ENCODE results near the gene MAST4.

The MAST4 gene

DNA sequence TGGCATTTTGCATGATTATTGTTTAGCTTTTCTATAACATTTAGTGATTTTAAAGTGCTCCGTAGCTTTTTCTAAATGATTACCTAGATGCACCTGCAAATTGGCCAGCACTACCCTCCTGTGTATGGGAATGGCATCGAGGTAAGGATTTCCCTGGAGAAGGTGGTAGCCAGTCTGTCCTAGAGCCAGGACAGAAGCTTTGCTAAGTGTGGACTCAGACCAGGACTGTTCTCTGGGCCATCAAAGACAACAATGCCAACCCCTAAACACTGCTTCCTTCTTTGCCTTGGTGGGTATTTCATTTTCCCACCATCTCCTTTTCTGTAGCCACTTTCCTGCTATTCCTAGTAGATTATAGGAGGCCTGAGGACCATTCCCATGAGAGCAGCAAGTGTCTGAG is 547.4 kb downstream of the MAST4 start:
- DNase-seq (ENCODE audit: extremely low spot score): no peak
- ChIA-PET POLR2A (no interaction called here), CTCF (interaction anchor here (0.7 to 1.5 kb wide), 4 partner anchors 15 to 22 kb away, joined by 3 to 4 read pairs (median 3); no protein-coding TSS in a partner anchor)
- TF ChIP-seq, protein P1, sequence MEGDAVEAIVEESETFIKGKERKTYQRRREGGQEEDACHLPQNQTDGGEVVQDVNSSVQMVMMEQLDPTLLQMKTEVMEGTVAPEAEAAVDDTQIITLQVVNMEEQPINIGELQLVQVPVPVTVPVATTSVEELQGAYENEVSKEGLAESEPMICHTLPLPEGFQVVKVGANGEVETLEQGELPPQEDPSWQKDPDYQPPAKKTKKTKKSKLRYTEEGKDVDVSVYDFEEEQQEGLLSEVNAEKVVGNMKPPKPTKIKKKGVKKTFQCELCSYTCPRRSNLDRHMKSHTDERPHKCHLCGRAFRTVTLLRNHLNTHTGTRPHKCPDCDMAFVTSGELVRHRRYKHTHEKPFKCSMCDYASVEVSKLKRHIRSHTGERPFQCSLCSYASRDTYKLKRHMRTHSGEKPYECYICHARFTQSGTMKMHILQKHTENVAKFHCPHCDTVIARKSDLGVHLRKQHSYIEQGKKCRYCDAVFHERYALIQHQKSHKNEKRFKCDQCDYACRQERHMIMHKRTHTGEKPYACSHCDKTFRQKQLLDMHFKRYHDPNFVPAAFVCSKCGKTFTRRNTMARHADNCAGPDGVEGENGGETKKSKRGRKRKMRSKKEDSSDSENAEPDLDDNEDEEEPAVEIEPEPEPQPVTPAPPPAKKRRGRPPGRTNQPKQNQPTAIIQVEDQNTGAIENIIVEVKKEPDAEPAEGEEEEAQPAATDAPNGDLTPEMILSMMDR (IDR thresholded peaks at IDR 0.05; ENCODE audit: control extremely low read depth, extremely low read depth, low read depth, missing control alignments): no peak

DNA sequence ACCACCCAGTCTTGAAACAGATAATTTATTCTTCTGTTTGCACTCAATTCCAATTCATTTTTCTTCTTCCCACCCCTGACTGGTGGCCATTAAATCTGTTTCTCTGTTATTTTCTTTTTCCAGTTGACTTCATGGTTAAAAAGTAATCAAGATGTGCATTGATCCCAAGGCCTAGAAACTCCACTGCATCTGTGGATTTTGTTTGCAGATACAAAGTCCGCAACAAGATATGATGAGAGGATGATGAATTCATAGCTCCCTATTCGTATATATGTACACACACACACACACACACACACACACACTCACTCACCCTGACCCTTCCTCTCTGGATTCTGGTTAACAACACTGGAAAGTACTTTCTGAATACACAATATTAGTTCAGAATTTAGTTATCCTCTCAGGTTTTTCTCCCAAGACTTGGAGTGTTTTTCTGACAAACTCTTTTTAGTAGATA is 548.0 kb downstream of the MAST4 start:
- TF ChIP-seq, protein P1 (IDR thresholded peaks at IDR 0.05; ENCODE audit: control extremely low read depth, extremely low read depth, low read depth, missing control alignments): no peak
- POLR2A ChIA-PET: no interaction called here
- CTCF ChIA-PET: interaction anchor here (0.9 to 1.5 kb wide), 4 partner anchors 13 to 22 kb away, joined by 3 to 7 read pairs (median 4); no protein-coding TSS in a partner anchor
- DNase-seq (ENCODE audit: extremely low spot score): no peak

DNA sequence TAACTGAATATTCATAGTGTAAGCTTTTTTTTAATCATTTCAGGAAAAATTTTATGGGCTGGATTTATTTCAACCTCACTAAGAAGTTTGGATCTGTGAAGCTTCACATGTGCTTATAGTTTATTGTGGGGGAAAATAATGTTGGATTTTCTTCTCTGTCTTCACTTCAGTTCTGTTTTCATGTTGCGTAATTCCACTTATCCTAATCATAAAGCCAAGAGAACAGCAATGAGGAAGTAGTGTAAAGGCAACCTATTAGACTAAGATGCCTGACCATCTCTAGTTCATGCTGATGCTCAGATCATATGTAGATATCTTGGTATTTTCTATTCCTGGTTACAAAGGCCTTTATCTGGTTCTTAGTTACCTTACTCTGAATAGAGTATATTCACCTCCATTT is 550.4 kb downstream of the MAST4 start:
- no peak for DNase-seq (ENCODE audit: extremely low spot score)
- TF ChIP-seq, protein P1 (IDR thresholded peaks at IDR 0.05; ENCODE audit: control extremely low read depth, extremely low read depth, low read depth, missing control alignments): no peak
- ChIA-PET POLR2A (no interaction called here), CTCF (interaction anchor here (0.9 to 1.6 kb wide), 2 partner anchors 10 to 31 kb away, joined by 3 to 7 read pairs; no protein-coding TSS in a partner anchor)

DNA sequence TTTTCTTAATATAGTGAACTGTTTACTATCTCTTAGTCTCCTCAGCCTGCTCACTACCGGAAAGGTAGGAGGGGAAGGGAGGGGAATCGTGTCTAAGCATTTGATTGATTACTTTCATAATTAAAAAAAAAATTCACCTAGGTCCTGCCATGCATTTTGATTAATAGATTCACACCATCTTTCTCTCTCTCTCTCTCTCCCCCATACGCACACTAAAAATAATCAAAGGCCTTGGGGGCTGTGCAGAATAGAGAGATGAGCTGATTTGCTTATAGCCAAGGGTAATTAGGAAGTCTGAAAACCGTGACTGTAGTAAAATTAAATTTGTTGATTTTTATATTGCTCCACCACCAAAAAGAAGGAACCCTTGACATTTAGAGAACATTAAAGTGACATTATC is 550.8 kb downstream of the MAST4 start:
- CTCF ChIA-PET: interaction anchor here (0.9 to 1.7 kb wide), 8 partner anchors 9 to 841 kb away, joined by 3 to 7 read pairs (median 4); no protein-coding TSS in a partner anchor
- DNase-seq (ENCODE audit: extremely low spot score): no peak

DNA sequence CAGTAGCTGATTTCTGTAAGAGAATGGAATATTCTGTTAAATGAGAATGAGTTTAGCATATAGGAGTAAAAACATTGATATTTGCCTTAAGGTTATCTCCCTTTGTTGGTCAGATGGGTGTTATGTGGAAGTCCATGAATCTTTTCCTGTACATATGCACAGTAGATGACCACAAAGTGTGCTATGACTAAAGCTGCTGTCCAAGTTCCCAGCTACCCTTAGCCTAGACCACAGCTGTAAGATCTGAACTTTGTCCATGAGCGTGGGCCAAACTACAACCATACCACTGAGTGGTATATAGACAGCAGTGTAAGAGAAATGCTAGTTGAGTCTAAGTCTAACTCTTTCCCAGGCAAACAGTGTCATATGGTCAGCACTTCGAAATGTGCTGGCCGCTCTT is 551.6 kb downstream of the MAST4 start:
- TF ChIP-seq, protein P1 (IDR thresholded peaks at IDR 0.05; ENCODE audit: control extremely low read depth, extremely low read depth, low read depth, missing control alignments): no peak
- no peak for DNase-seq (ENCODE audit: extremely low spot score)
- ChIA-PET POLR2A (no interaction called here), CTCF (interaction anchor here (0.9 to 1.7 kb wide), 8 partner anchors 11 to 841 kb away, joined by 3 to 5 read pairs (median 3); no protein-coding TSS in a partner anchor)

More for the DNA sequence above, 550.8 kb downstream of the MAST4 start:
- POLR2A ChIA-PET: no interaction called here
- TF ChIP-seq, protein P1 (IDR thresholded peaks at IDR 0.05; ENCODE audit: control extremely low read depth, extremely low read depth, low read depth, missing control alignments): no peak

DNA sequence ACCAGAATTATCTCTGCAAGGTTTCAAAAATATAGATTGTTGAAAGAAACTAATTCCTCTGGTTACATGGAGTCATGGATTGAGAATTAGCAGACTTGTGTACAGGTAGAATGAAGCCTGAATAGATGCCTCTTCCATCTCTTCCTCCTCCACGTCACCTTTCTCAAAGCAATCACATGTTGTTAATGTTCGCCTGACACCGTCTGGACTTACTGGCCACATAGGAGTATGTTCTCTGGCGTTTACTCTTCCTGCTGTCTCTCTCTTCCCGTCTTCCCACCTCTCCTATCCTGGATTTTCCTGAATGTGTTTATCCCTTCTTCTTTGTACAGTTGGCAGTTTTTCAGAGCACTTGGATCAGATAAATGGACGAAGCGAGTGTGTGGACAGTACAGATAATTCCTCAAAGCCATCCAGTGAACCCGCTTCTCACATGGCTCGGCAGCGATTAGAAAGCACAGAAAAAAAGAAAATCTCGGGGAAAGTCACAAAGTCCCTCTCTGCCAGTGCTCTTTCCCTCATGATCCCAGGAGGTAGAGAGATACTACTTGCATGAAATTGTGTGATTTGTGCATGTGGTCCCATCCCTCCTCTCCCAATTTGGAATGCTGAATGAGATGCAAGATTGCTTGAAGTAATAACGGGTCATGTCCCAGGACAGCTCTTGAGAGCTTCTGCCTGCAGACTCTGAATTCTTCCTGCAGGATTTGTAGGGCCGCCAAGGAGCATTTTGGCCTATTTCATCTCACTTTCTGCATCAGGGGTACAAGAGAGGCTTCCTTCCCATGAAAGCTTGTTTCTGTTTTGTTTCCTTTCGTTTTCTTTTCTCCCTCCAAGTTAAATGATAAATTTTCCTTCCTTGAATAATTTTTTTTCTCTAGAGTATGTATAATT is 553.1 kb downstream of the MAST4 start:
- TF ChIP-seq, protein P1 (IDR thresholded peaks at IDR 0.05; ENCODE audit: control extremely low read depth, extremely low read depth, low read depth, missing control alignments): no peak
- no peak for DNase-seq (ENCODE audit: extremely low spot score)
- POLR2A ChIA-PET: no interaction called here
- CTCF ChIA-PET: interaction anchor here (1.0 to 2.1 kb wide), 8 partner anchors 10 to 843 kb away, joined by 3 to 9 read pairs (median 4); no protein-coding TSS in a partner anchor
